ENCODE results near the gene SETD1A. TPM values are rescaled to one million over a fixed set of nuclear protein-coding genes. Genes with fewer than 3 reads are reported as not detected.

Gene SETD1A
- polyA plus RNA-seq, 2 of the 4 experiments (the other 2 are of a cell fraction), result 2.0 to 21.2 TPM

DNA sequence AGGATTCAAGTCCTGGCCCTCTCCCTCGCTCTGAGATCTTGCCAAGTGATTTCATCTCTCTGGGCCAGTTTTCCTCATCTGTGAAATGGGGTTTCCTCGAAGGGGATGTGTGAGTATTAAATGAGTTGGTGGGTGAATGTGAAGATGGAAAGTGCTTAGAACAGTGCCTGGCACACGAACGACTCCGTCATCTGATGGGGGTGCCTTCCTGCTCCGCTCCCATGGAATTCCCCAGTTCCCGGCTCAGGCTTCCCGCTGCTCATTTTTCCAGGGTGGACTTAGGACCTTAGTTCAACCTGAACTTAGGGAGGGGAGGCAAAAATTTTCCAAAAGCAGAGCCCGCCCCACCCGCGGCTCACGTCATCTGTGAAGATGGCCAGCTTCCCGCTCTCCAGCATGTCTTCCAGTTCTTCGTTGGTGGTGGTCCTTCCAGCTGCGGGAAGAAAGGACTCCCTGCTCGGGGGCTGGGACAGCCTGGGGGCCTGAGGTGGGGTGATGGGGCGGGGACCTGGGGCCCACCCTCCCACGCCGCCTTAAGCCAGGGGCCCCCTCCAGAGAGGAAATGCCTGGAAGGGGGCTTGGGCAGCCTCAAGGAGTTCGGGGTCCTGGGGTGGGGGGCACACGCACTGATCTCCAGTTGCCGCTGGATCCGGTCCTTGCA is 38.9 kb downstream of the SETD1A start (continued):
- TF ChIP-seq ATOH8 (CRISPR knock-in tag; IDR thresholded peaks at IDR 0.05; ENCODE audit: low read depth) (no peak), PHF8 (IDR thresholded peaks at IDR 0.05; ENCODE audit: borderline replicate concordance, low read depth) (peak; percentile 60; the same call in 1 of the 2 replicates), RARB (CRISPR knock-in tag; IDR thresholded peaks at IDR 0.05) (no peak), HOXA7 (CRISPR knock-in tag; IDR thresholded peaks at IDR 0.05) (no peak; the same call in 1 of the 2 replicates), NR3C1 (IDR thresholded peaks at IDR 0.05) (no peak), FOSL2 (IDR thresholded peaks at IDR 0.05) (no peak), FOSL2 (CRISPR knock-in tag; IDR thresholded peaks at IDR 0.05) (0 out of 2 replicates have a peak, but pooled peaks have one; percentile 8), EHF (CRISPR knock-in tag; IDR thresholded peaks at IDR 0.05) (no peak)

GRCh38 chr16:30996985-30997724 is 39.6 kb downstream of the SETD1A start:
- TF ChIP-seq SMC3 (IDR thresholded peaks at IDR 0.05) (0 out of 3 replicates have a peak, but pooled peaks have one; percentile 7), JUN (IDR thresholded peaks at IDR 0.05) (peak in 1 of 2 experiments; percentile 90; a peak in 3 of 5 replicates), HOXA7 (CRISPR knock-in tag; IDR thresholded peaks at IDR 0.05) (peak; percentile 80; the same call in 1 of the 2 replicates), HOXB13 (CRISPR knock-in tag; IDR thresholded peaks at IDR 0.05; ENCODE audit: low read depth) (no peak), PHF8 (IDR thresholded peaks at IDR 0.05; ENCODE audit: borderline replicate concordance, low read depth) (peak; percentile 39), PBX3 (IDR thresholded peaks at IDR 0.05) (peak; percentile 66; the same call in 1 of the 2 replicates), BCL3 (IDR thresholded peaks at IDR 0.05) (peak; percentile 86), MAFK (IDR thresholded peaks at IDR 0.05; ENCODE audit: partially characterized antibody) (no peak), CHD2 (IDR thresholded peaks at IDR 0.05; ENCODE audit: low read length, partially characterized antibody) (no peak), RCOR1 (IDR thresholded peaks at IDR 0.05; ENCODE audit: low read depth, low read length) (no peak), CBX2 (IDR thresholded peaks at IDR 0.05; ENCODE audit: borderline replicate concordance, low read depth) (no peak), CHD4 (IDR thresholded peaks at IDR 0.05; ENCODE audit: borderline replicate concordance) (no peak), TP53 (CRISPR knock-in tag; IDR thresholded peaks at IDR 0.05) (0 out of 2 replicates have a peak, but pooled peaks have one; percentile 51), POLR2A (IDR thresholded peaks at IDR 0.05; ENCODE audit: low read length) (peak; percentile 58), TFCP2L1 (CRISPR knock-in tag; IDR thresholded peaks at IDR 0.05) (peak; percentile 71), MYC (IDR thresholded peaks at IDR 0.05; ENCODE audit: borderline replicate concordance, low read length) (0 out of 2 replicates have a peak, but pooled peaks have one; percentile 42), HDAC2 (IDR thresholded peaks at IDR 0.05) (no peak), RAD21 (conservative IDR thresholded peaks at IDR 0.05 in 1 of 2, IDR thresholded peaks at IDR 0.05 in 1 of 2) (peak in 1 of 2 experiments; percentile 16; a peak in 1 of 5 replicates), HOXB5 (CRISPR knock-in tag; IDR thresholded peaks at IDR 0.05) (peak; percentile 60; the same call in 1 of the 2 replicates), RARB (CRISPR knock-in tag; IDR thresholded peaks at IDR 0.05) (0 out of 2 replicates have a peak, but pooled peaks have one; percentile 46), CEBPB (IDR thresholded peaks at IDR 0.05) (no peak), EP300 (IDR thresholded peaks at IDR 0.05) (no peak), FOSB (CRISPR knock-in tag; IDR thresholded peaks at IDR 0.05) (peak; percentile 82), GATA3 (IDR thresholded peaks at IDR 0.05; ENCODE audit: borderline replicate concordance) (0 out of 2 replicates have a peak, but pooled peaks have one; percentile 12), JUNB (IDR thresholded peaks at IDR 0.05) (no peak)
- TF ChIP-seq, protein P1, sequence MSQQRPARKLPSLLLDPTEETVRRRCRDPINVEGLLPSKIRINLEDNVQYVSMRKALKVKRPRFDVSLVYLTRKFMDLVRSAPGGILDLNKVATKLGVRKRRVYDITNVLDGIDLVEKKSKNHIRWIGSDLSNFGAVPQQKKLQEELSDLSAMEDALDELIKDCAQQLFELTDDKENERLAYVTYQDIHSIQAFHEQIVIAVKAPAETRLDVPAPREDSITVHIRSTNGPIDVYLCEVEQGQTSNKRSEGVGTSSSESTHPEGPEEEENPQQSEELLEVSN (IDR thresholded peaks at IDR 0.05; ENCODE audit: borderline replicate concordance, low read depth), result peak; percentile 37; the same call in 1 of the 2 replicates
- TF ChIP-seq, protein P2, sequence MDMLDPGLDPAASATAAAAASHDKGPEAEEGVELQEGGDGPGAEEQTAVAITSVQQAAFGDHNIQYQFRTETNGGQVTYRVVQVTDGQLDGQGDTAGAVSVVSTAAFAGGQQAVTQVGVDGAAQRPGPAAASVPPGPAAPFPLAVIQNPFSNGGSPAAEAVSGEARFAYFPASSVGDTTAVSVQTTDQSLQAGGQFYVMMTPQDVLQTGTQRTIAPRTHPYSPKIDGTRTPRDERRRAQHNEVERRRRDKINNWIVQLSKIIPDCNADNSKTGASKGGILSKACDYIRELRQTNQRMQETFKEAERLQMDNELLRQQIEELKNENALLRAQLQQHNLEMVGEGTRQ (IDR thresholded peaks at IDR 0.05), result no peak
- TF ChIP-seq, protein P3, sequence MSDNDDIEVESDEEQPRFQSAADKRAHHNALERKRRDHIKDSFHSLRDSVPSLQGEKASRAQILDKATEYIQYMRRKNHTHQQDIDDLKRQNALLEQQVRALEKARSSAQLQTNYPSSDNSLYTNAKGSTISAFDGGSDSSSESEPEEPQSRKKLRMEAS (IDR thresholded peaks at IDR 0.05), result peak; percentile 59
- ChIA-PET CTCF (interaction anchor here (0.9 to 1.6 kb wide), 4 partner anchors 10 to 145 kb away, joined by 3 to 13 read pairs (median 4); partner anchors contain the start of gene HSD3B7), POLR2A (interaction anchor here (0.5 to 1.9 kb wide), 16 partner anchors 10 to 462 kb away, joined by 3 to 14 read pairs (median 6); partner anchors contain the start of genes ARMC5, FUS, HSD3B7 and KAT8)
- Histone ChIP-seq H3K4me2 (peak overlapping the region; percentile 92), H3K4me1 (peaks cover 44% of the 10 kb centered on the region), H3K9me3 (no peaks in the 10 kb centered on the region), H3K27ac (peak overlapping the region; percentile 97 to 100), H3K4me3 (peak overlapping the region; percentile 61)
- ATAC-seq (peak; percentile 77 to 87), DNase-seq (ENCODE audit: low read depth in 1 of 2, low spot score in 1 of 2) (peak; percentile 93 to 95), FAIRE-seq (no peak)
- WGBS (ENCODE audit: missing lambda C conversion rate), result under 1% methylated on average over 30 of the region's 60 CpGs

Measured in A549 (cell line).